HepG2 (cell line): ENCODE measurements around the gene SNX6. TPM values are rescaled to one million over a fixed set of nuclear protein-coding genes. Genes with fewer than 3 reads are reported as not detected.
A peak's percentile ranks its signal among the peaks of the same experiment; 100 is the strongest.

Source experiments
- AGO1 ChIP-seq: fragments of 200-400 bp; formaldehyde crosslinking; IDR thresholded peaks from 2 replicates; pipeline ENCODE4 v1.6.1; 2017; ENCODE audit warnings: mild to moderate bottlenecking, low read depth, low read length, moderate library complexity; ENCODE audit not compliant: poor library complexity, severe bottlenecking
- DMAP1 ChIP-seq: IDR thresholded peaks from 2 replicates; pipeline ENCODE4 v1.6.1; 2016
- DMTF1 ChIP-seq: sonication (generic); formaldehyde crosslinking; IDR thresholded peaks from 2 replicates; pipeline ENCODE4 v1.4.0; 2020; ENCODE audit warnings: mild to moderate bottlenecking, missing genetic modification reagents
- DRAP1 ChIP-seq: IDR thresholded peaks from 2 replicates; pipeline ENCODE4 v1.6.1; 2016; ENCODE audit warnings: missing genetic modification reagents, missing compliant biosample characterization
- E2F2 ChIP-seq: sonication (generic); formaldehyde crosslinking; IDR thresholded peaks from 2 replicates; pipeline ENCODE4 v1.4.0; 2020; ENCODE audit warnings: missing genetic modification reagents, borderline replicate concordance
- EEA1 ChIP-seq: sonication (generic); formaldehyde crosslinking; IDR thresholded peaks from 2 replicates; pipeline ENCODE4 v1.5.1; 2020; ENCODE audit warnings: mild to moderate bottlenecking, missing genetic modification reagents, borderline replicate concordance
- EED ChIP-seq: sonication (generic); formaldehyde crosslinking; IDR thresholded peaks from 2 replicates; pipeline ENCODE4 v1.5.0; 2020; ENCODE audit warnings: mild to moderate bottlenecking, missing genetic modification reagents
- FOXK1 ChIP-seq: sonication (generic); formaldehyde crosslinking; IDR thresholded peaks from 2 replicates; pipeline ENCODE4 v1.4.0; 2020; ENCODE audit warnings: low read depth, missing genetic modification reagents, borderline replicate concordance
- IRF9 ChIP-seq: sonication (generic); formaldehyde crosslinking; IDR thresholded peaks from 2 replicates; pipeline ENCODE4 v1.8.0; 2022; ENCODE audit warnings: missing genetic modification reagents, mild to moderate bottlenecking, borderline replicate concordance
- JUND ChIP-seq: sonication (generic); formaldehyde crosslinking; IDR thresholded peaks from 2 replicates; pipeline ENCODE4 v1.8.0; 2022; ENCODE audit warnings: mild to moderate bottlenecking, missing genetic modification reagents
- KAT2B ChIP-seq: fragments of 150-350 bp; IDR thresholded peaks from 2 replicates; pipeline ENCODE4 v1.6.1; 2014; ENCODE audit warnings: low read depth, low read length, borderline replicate concordance
- NFKBIZ ChIP-seq: IDR thresholded peaks from 2 replicates; pipeline ENCODE4 v1.6.1; 2018; ENCODE audit warnings: missing genetic modification reagents, missing compliant biosample characterization
- NONO ChIP-seq, 2 experiments: fragments of 450-650 bp in 1 of 2; sonication (generic) in 1 of 2; formaldehyde crosslinking in 1 of 2; IDR thresholded peaks in 1 of 2; conservative IDR thresholded peaks in 1 of 2; 2 replicates each; pipeline versions ENCODE4 v1.6.1 to v1.8.0; 2017 to 2022; ENCODE audit warnings: mild to moderate bottlenecking in 1 of 2, missing genetic modification reagents in 1 of 2, moderate library complexity in 1 of 2
- POLR2AphosphoS5 ChIP-seq: IDR thresholded peaks from 2 replicates; pipeline ENCODE4 v1.6.1; 2012; ENCODE audit warnings: low read depth, low read length
- PRPF4 ChIP-seq: fragments of 200-400 bp; formaldehyde crosslinking; IDR thresholded peaks from 2 replicates; pipeline ENCODE4 v1.6.1; 2016; ENCODE audit warnings: low read length, low read depth; ENCODE audit not compliant: poor library complexity, severe bottlenecking
- REXO4 ChIP-seq: sonication (generic); formaldehyde crosslinking; IDR thresholded peaks from 2 replicates; pipeline ENCODE4 v1.8.0; 2022; ENCODE audit warnings: missing genetic modification reagents, mild to moderate bottlenecking, borderline replicate concordance
- TCF7L2 ChIP-seq: IDR thresholded peaks from 2 replicates; pipeline ENCODE4 v1.6.1; 2011; ENCODE audit warnings: mild to moderate bottlenecking, low read depth, low read length, moderate library complexity
- ZBTB21 ChIP-seq: sonication (generic); formaldehyde crosslinking; IDR thresholded peaks from 2 replicates; pipeline ENCODE4 v1.4.0; 2020; ENCODE audit warnings: missing genetic modification reagents
- ZEB1 ChIP-seq: IDR thresholded peaks from 2 replicates; pipeline ENCODE4 v1.6.1; 2012; ENCODE audit warnings: mild to moderate bottlenecking, low read depth, inconsistent platforms; ENCODE audit not compliant: insufficient replicate concordance
- ZNF124 ChIP-seq: sonication (generic); formaldehyde crosslinking; IDR thresholded peaks from 2 replicates; pipeline ENCODE4 v1.4.0; 2020; ENCODE audit warnings: missing genetic modification reagents
- ZNF263 ChIP-seq: sonication (generic); formaldehyde crosslinking; IDR thresholded peaks from 2 replicates; pipeline ENCODE4 v1.4.0; 2020; ENCODE audit warnings: missing genetic modification reagents
- ZNF501 ChIP-seq: sonication (generic); formaldehyde crosslinking; IDR thresholded peaks from 2 replicates; pipeline ENCODE4 v1.5.1; 2020; ENCODE audit warnings: mild to moderate bottlenecking, moderate library complexity, missing genetic modification reagents
- ZNF562 ChIP-seq: sonication (generic); formaldehyde crosslinking; IDR thresholded peaks from 2 replicates; pipeline ENCODE4 v1.8.0; 2022; ENCODE audit warnings: missing genetic modification reagents, borderline replicate concordance
- ZNF605 ChIP-seq: sonication (generic); formaldehyde crosslinking; IDR thresholded peaks from 2 replicates; pipeline ENCODE4 v1.8.0; 2022; ENCODE audit warnings: mild to moderate bottlenecking, missing genetic modification reagents
- ZNF782 ChIP-seq: sonication (generic); formaldehyde crosslinking; IDR thresholded peaks from 2 replicates; pipeline ENCODE4 v1.4.0; 2020; ENCODE audit warnings: missing genetic modification reagents, mild to moderate bottlenecking, borderline replicate concordance
- ZNF850 ChIP-seq: sonication (generic); formaldehyde crosslinking; conservative IDR thresholded peaks from 2 replicates; pipeline ENCODE4 v1.9.0; 2021; ENCODE audit warnings: mild to moderate bottlenecking, missing genetic modification reagents
- polyA plus RNA-seq, 8 experiments: library from polyadenylated mRNA; depleted of rRNA in 3 of 8; stranded (reverse) in 7 of 8; unstranded in 1 of 8; fragments of >200 nt; fragmentation: Illumina TruSeq in 4 of 8; extraction: Trizol in 4 of 8; gene quantifications; 2 replicates each; pipeline versions ENCODE4 v1.2.1 to v1.2.3, GENCODE V29; 2011 to 2016; ENCODE audit warnings: low read depth in 4 of 8, missing spikeins in 1 of 8, mixed read lengths in 1 of 8; ENCODE audit not compliant: insufficient read depth in 1 of 8
- total RNA-seq, 5 experiments: library from RNA; depleted of rRNA; stranded (reverse); fragments of >200 nt; fragmentation: Illumina TruSeq; extraction: Trizol; gene quantifications; 2 replicates each; pipeline ENCODE4 v1.2.3, GENCODE V29; 2016; ENCODE audit warnings: low read depth in 1 of 5

The SNX6 gene
- total and polyA plus RNA-seq, 2 of the 13 experiments (the other 11 are each of a cell fraction or from before 2014, with no cell fraction given): 92.3 to 169 TPM

GRCh38 chr14:34539407-34540180 lies 90.4 kb downstream of the SNX6 start, which contains the start of gene EAPP (continued):
- TF ChIP-seq ZNF501 (CRISPR knock-in tag): peak; percentile 99
- no peak for TF ChIP-seq TCF7L2
- peak; percentile 91; the same call in 1 of the 2 replicates for TF ChIP-seq DMTF1 (CRISPR knock-in tag)
- peak; percentile 100 for TF ChIP-seq EED
- TF ChIP-seq POLR2AphosphoS5: peak; percentile 99
- TF ChIP-seq ZEB1: peak; percentile 79
- TF ChIP-seq NFKBIZ (CRISPR knock-in tag): peak; percentile 97
- peak; percentile 87 for TF ChIP-seq JUND (CRISPR knock-in tag)
- peak; percentile 86; the same call in 1 of the 2 replicates for TF ChIP-seq ZNF605 (CRISPR knock-in tag)
- TF ChIP-seq ZNF782 (CRISPR knock-in tag): peak; percentile 99
- TF ChIP-seq DRAP1 (CRISPR knock-in tag): peak; percentile 98
- TF ChIP-seq ZNF263 (CRISPR knock-in tag): peak; percentile 71
- peak; percentile 90; the same call in 1 of the 2 replicates for TF ChIP-seq E2F2 (CRISPR knock-in tag)
- TF ChIP-seq AGO1: peak; percentile 94
- 0 out of 2 replicates have a peak, but pooled peaks have one; percentile 33 for TF ChIP-seq ZNF850
- TF ChIP-seq ZNF124 (CRISPR knock-in tag): peak; percentile 99
- TF ChIP-seq DMAP1 (CRISPR knock-in tag): peak; percentile 98
- TF ChIP-seq REXO4 (CRISPR knock-in tag): peak; percentile 92; the same call in 1 of the 2 replicates
- TF ChIP-seq IRF9 (CRISPR knock-in tag): peak; percentile 100
- peak; percentile 90 for TF ChIP-seq ZBTB21 (CRISPR knock-in tag)
- peak; percentile 100 for TF ChIP-seq FOXK1 (CRISPR knock-in tag)
- TF ChIP-seq KAT2B: no peak
- no peak; the same call in 1 of the 2 replicates for TF ChIP-seq EEA1
- no peak for TF ChIP-seq ZNF562
- TF ChIP-seq PRPF4: no peak
- no peak for TF ChIP-seq NONO (IDR thresholded peaks at IDR 0.05)
- TF ChIP-seq NONO (CRISPR knock-in tag; conservative IDR thresholded peaks at IDR 0.05): peak; percentile 99
